ENCODE measurements around the gene VWC2. TPM values are rescaled to one million over a fixed set of nuclear protein-coding genes. Genes with fewer than 3 reads are reported as not detected.
A peak's percentile ranks its signal among the peaks of the same experiment; 100 is the strongest.
"Not testable (repeated sequence)": the region's sequence is repeated elsewhere in the genome, so short reads cannot be mapped to it uniquely, and the experiment has no call there.

Gene VWC2
- total RNA-seq, 1 experiment from 2014 or later = not detected

- DNase-seq (ENCODE audit: extremely low read depth, low read depth) = no peak
Observed at GRCh38 chr7:49848211-49848841, 74.9 kb downstream of the VWC2 start.

GRCh38 chr7:49850921-49851613 lies 77.6 kb downstream of the VWC2 start:
- DNase-seq (ENCODE audit: extremely low read depth, low read depth) = no peak

DNA sequence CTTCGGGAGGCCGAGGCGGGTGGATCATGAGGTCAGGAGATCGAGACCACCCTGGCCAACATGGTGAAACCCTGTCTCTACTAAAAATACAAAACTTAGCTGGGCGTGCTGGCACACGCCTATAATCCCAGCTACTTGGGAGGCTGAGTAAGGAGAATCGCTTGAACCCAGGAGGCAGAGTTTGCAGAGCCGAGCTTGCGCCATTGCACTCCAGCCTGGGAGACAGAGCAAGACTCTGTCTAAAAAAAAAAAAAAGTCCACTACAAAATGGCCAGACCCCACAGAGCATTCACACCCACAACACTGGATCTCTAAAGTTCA lies 78.1 kb downstream of the VWC2 start:
- not testable (repeated sequence) for DNase-seq (ENCODE audit: extremely low read depth, low read depth)

GRCh38 chr7:49852619-49853462 lies 79.4 kb downstream of the VWC2 start:
- peak; percentile 73 for DNase-seq (ENCODE audit: extremely low read depth, low read depth)

- no peak for DNase-seq (ENCODE audit: extremely low read depth, low read depth)
Observed at GRCh38 chr7:49855281-49855980, 82.0 kb downstream of the VWC2 start.

- DNase-seq (ENCODE audit: extremely low read depth, low read depth) = no peak
Observed at GRCh38 chr7:49860293-49860692, 86.9 kb downstream of the VWC2 start.

DNA sequence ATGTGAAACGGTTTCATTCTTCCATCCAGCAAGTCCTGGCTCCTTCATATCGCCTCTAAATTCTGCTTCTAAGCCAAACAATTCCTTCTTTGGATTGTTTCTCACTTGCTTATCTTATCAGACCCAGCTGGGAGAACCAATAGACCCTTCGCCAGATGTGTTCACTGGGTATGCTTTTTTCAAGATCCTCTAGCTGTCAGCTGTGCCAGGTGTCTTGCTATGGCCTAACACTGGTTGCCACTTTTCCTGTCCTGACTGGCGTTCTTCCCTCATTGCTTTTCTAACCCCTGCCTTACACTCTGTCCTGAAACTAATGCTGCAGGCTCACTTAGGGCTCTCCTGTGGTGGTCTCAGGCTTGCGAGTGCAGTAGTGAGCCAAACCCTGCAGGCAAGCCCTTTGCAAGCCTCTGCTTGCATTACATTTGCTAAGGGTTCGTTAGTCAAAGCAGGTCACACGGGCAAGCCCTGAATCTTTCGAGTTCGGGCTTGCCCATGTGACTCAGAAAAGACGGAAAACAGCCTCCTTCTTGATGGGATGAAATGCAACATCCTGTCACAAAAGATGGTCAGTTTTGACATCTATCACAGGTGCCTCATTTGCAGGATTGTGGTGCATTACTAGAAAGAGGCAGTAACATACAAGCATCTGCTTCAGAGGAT lies 92.8 kb downstream of the VWC2 start:
- no peak for DNase-seq (ENCODE audit: extremely low read depth, low read depth)

GRCh38 chr7:49866910-49867309 lies 93.5 kb downstream of the VWC2 start:
- no peak for DNase-seq (ENCODE audit: extremely low read depth, low read depth)

DNA sequence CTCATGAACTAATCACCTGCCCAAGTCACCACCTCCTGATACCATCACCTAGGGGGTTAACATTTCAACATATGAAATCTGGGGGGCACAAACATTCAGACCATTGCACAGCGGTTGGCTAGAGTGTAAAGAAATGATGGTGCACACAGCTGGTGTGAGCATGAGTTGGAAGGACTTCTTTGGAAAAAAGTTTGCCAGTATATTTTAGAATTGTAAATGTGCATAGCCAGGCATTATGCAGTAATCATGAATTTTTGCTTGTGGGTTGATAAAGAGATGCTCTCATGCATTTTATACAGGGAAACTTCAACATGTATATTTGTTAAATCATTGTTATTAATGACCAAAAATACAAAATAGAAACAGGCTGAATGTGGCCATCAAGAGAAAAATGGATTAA lies 100.0 kb downstream of the VWC2 start:
- no peak for DNase-seq (ENCODE audit: extremely low read depth, low read depth)

DNA sequence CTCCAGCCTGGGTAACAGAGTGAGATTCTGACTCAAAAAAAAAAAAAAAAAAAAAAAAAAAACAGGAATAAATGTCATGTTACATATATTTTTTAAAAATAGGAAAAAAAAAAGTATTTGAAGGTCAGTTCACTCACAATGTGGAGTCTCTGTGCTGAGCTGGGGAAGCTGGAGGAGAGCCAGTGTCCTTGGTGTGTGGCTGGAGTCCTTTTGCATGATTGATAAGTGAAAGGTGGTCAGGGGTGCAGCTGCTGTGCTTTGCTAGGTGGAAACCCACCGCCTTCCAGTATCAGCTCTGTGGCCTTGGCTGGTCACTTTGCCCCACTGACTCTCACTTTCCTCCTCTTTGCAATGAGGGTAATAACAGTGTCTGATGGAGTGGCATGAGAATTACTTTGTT lies 101.9 kb downstream of the VWC2 start:
- DNase-seq (ENCODE audit: extremely low read depth, low read depth) = no peak

DNA sequence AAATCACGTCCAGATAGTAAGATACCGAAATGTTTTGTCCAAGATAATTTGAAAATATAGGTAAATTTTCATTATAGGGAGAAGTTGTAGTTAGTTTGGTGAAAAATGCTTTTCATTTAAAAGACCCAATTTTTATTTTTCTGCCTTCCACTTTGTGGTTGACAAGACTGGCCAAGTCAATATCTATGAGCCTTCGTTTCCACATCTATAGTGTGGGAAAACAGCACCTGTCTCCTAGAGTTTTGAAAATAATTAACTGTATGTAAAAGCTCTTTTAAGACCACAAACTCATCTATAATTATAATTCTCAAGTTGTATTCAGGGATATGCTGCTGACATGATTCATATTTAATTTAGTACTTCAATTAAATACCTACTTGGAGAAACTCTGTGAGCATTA lies 102.8 kb downstream of the VWC2 start:
- no peak for DNase-seq (ENCODE audit: extremely low read depth, low read depth)

- DNase-seq (ENCODE audit: extremely low read depth, low read depth) = no peak
Observed at GRCh38 chr7:49878089-49878488, 104.7 kb downstream of the VWC2 start.

DNA sequence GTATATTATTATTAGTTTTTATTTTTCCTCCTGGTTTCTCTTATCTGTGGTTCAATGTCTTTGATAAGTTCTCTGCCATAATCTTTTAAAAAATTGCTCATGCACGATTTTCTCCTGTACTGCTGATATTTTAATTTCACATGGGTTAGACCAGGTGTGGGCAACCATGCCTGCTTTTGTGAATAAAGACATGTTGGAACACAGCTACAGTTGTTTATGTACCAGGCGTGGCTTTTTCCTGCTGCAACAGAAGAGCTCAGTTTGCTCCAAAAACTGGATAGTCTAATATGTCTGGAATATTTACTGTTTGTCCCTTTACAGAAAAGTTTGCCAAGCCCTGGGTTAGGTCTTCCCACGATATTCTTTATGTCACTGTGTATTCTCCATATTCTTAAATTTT lies 105.2 kb downstream of the VWC2 start:
- no peak for DNase-seq (ENCODE audit: extremely low read depth, low read depth)

DNA sequence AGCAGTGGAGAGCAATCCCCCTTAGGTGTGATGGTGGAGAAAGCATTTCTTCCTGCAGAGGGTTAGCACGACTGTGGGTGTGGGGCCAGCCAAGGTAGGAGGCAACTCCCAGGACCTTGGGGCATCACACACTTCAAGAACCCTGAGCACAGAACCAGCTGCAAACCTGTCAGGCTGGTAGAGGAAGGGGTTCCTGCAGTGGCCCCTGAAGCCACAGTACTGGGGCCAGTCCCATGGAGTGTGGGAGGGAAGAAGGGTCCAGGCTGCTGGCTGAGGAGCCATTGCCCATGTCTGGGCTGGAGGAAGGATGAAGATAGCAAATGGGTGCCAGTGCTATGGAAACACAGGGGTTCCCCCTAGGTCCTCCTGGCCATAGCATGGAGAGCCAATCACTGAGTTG lies 110.5 kb downstream of the VWC2 start:
- DNase-seq (ENCODE audit: extremely low read depth, low read depth) = no peak

- DNase-seq (ENCODE audit: extremely low read depth, low read depth) = no peak
Observed at GRCh38 chr7:49885593-49886285, 112.3 kb downstream of the VWC2 start.

DNA sequence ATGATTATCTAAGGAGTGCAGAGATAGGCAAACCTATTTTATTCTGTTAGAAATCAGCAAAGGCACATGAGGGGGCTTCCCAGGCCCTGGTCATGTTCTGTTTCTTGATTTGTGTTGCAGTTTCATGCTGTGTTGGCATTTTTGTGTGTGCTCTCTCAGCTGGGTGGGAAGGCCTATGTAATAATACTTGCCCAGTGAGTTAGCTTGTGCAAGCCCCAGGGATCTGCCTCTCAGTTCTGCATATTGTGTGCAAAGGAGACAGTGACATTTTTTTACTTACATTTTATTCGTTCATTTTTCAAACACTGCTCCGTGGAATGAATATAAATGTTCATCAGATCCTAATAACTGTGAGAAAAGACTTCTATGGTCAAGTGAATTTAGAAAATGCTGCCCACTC lies 119.0 kb downstream of the VWC2 start:
- no peak for DNase-seq (ENCODE audit: extremely low read depth, low read depth)

GRCh38 chr7:49893131-49893530 lies 119.7 kb downstream of the VWC2 start:
- no peak for DNase-seq (ENCODE audit: extremely low read depth, low read depth)

- no peak for DNase-seq (ENCODE audit: extremely low read depth, low read depth)
Observed at GRCh38 chr7:49894543-49894942, 121.1 kb downstream of the VWC2 start.

GRCh38 chr7:49911909-49912308 lies 138.5 kb downstream of the VWC2 start:
- DNase-seq (ENCODE audit: extremely low read depth, low read depth) = no peak

DNA sequence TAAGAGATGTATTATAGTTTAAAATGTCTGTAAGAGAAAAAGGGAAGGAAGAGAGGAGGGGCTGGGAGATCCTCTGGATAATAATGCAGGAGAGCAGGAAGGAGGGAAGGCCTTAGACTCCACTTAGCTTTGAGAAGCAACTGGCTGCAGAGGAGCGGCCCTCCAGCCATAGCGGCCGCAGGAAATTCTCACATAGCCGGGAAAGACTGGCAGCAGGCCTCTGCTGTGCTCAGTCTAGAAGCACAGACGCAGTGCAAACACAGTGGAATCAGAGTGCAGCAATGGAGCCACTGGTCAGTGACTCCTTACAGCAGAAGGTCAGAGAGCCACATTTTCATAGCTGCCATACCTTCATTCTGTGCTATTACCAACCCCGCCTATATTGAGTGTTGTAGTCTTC lies 153.3 kb downstream of the VWC2 start:
- DNase-seq (ENCODE audit: extremely low read depth, low read depth) = no peak
